Activated CD4-positive, alpha-beta T cell treated with anti-CD3 and anti-CD28 coated beads for 4 hours (primary cell): Measurements from ENCODE around the gene TMC6.

ENCODE experiments used
- DNase-seq, 2 donors: peaks; one replicate each; pipeline ENCODE4 v3.0.0-alpha.2; 2020

Gene TMC6

DNA sequence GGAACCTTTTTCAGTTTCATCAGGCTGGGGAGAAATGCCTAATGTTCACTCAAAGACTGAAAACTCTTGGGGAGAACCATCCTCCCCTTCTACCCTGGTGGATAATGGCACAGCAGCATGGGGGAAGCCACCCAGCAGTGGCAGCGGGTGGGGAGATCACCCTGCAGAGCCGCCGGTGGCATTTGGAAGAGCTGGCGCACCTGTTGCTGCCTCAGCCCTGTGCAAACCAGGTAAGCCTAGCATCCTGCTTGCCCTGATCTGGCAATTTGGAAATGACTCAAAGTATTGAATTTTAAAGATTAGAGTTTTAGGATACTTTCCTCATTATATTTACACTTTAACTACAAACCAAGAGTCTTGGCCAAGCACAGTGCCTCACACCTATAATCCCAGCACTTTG, 63.8 kb downstream of the TMC6 start:
- DNase-seq = no peak

DNA sequence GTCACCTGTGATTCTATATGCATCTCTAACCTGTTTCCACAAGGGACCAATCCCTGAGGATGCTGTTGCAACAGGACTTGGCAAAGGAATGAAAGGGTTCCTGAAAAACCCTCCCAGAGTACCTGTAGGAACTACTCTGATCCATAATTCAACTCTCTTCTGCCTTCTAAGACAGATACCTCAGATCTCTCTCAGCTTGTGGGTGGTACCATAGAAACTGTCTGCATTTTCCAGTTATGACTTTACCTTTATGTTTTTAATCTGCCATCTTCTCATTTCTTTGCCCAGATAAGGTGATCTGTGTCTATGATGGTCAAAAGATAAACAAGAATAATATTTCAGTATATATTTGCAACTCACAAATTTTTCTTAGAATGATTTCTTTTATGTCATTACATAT, 65.1 kb downstream of the TMC6 start:
- DNase-seq = no peak

DNA sequence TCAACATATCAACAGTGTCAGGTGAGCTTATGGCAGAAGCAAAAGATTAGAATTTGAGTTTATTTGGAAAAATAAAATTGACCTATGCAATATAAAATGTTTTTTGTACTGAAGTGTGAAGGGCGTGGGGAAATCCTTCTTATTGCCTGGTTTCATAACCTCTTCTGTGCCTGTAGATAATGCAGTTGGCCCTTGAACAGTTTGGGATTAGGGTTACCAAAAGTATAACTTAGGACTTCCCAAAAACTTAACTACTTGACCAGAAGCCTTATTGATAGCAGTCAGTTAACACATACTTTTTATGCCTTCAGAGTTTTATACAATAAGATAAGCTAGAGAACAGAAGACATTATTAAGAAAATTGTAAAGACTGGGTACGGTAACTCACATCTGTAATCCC, 66.0 kb downstream of the TMC6 start:
- no peak for DNase-seq
